ENCODE results near the gene MORN5.

DNA sequence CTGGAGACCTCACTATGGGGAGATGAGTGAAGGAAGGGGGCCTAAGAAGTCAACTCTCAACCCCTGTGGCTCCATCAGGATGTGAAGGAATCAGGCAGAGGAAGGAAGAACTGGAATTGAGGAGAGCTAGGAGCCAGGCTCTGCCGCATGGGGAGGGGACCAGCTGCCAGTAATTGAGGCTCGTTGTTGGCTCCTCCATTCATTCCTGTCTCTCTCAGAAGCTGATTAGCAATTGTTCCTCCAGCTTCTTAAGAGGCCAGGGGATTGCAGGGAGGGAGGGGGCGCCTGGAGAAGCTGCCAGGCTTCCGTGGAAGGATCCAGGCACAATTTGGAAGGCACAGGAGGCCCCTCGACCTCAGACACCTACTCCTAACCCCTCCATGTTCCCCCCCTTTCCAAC lies 46.1 kb upstream of the MORN5 start:
- no peak for TF ChIP-seq CEBPB (IDR thresholded peaks at IDR 0.05)
- TF ChIP-seq EP300 (IDR thresholded peaks at IDR 0.05; ENCODE audit: borderline replicate concordance) = no peak
- no peak for TF ChIP-seq RAD21 (IDR thresholded peaks at IDR 0.05; ENCODE audit: low read depth)
- TF ChIP-seq FOXM1 (IDR thresholded peaks at IDR 0.05; ENCODE audit: borderline replicate concordance, low read depth) = no peak
- no peak for TF ChIP-seq TEAD4 (IDR thresholded peaks at IDR 0.05)
- no peak for TF ChIP-seq EGR1 (IDR thresholded peaks at IDR 0.05)
- TF ChIP-seq, protein P1, sequence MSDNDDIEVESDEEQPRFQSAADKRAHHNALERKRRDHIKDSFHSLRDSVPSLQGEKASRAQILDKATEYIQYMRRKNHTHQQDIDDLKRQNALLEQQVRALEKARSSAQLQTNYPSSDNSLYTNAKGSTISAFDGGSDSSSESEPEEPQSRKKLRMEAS (IDR thresholded peaks at IDR 0.05) = no peak
- TF ChIP-seq, protein P2, sequence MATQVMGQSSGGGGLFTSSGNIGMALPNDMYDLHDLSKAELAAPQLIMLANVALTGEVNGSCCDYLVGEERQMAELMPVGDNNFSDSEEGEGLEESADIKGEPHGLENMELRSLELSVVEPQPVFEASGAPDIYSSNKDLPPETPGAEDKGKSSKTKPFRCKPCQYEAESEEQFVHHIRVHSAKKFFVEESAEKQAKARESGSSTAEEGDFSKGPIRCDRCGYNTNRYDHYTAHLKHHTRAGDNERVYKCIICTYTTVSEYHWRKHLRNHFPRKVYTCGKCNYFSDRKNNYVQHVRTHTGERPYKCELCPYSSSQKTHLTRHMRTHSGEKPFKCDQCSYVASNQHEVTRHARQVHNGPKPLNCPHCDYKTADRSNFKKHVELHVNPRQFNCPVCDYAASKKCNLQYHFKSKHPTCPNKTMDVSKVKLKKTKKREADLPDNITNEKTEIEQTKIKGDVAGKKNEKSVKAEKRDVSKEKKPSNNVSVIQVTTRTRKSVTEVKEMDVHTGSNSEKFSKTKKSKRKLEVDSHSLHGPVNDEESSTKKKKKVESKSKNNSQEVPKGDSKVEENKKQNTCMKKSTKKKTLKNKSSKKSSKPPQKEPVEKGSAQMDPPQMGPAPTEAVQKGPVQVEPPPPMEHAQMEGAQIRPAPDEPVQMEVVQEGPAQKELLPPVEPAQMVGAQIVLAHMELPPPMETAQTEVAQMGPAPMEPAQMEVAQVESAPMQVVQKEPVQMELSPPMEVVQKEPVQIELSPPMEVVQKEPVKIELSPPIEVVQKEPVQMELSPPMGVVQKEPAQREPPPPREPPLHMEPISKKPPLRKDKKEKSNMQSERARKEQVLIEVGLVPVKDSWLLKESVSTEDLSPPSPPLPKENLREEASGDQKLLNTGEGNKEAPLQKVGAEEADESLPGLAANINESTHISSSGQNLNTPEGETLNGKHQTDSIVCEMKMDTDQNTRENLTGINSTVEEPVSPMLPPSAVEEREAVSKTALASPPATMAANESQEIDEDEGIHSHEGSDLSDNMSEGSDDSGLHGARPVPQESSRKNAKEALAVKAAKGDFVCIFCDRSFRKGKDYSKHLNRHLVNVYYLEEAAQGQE (IDR thresholded peaks at IDR 0.05; ENCODE audit: low read depth) = no peak
- TF ChIP-seq TCF12 (IDR thresholded peaks at IDR 0.05; ENCODE audit: low read depth) = no peak
- TF ChIP-seq, protein P3, sequence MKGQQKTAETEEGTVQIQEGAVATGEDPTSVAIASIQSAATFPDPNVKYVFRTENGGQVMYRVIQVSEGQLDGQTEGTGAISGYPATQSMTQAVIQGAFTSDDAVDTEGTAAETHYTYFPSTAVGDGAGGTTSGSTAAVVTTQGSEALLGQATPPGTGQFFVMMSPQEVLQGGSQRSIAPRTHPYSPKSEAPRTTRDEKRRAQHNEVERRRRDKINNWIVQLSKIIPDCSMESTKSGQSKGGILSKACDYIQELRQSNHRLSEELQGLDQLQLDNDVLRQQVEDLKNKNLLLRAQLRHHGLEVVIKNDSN (IDR thresholded peaks at IDR 0.05) = no peak
